Measurements from ENCODE around the gene KLHL30.

DNA sequence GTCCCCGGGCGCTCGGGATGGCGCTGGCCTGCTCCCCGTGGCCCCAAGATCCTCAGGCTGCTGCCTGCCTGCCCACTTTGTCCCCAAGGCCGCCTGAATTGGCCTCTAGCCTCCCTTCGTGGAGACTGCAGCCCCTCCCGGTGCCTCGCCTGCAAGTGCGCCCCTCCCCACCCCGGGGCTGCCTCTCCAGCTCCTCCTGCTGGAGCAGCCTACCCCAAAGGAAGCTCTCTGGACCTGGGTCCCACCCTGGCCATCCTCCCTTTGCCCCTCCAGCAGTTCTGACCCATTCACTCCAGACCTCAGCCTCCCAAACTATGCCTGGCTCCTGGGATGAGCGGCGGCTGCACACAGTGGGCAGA lies 32.1 kb upstream of the KLHL30 start:
- TF ChIP-seq, protein P1, sequence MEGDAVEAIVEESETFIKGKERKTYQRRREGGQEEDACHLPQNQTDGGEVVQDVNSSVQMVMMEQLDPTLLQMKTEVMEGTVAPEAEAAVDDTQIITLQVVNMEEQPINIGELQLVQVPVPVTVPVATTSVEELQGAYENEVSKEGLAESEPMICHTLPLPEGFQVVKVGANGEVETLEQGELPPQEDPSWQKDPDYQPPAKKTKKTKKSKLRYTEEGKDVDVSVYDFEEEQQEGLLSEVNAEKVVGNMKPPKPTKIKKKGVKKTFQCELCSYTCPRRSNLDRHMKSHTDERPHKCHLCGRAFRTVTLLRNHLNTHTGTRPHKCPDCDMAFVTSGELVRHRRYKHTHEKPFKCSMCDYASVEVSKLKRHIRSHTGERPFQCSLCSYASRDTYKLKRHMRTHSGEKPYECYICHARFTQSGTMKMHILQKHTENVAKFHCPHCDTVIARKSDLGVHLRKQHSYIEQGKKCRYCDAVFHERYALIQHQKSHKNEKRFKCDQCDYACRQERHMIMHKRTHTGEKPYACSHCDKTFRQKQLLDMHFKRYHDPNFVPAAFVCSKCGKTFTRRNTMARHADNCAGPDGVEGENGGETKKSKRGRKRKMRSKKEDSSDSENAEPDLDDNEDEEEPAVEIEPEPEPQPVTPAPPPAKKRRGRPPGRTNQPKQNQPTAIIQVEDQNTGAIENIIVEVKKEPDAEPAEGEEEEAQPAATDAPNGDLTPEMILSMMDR (IDR thresholded peaks at IDR 0.05) = no peak
- no peak for TF ChIP-seq POLR2A (IDR thresholded peaks at IDR 0.05)

Measured in esophagus squamous epithelium (tissue), 4 donors.